ENCODE measurements around the gene INMT. TPM values are rescaled to one million over a fixed set of nuclear protein-coding genes. Genes with fewer than 3 reads are reported as not detected.

The INMT gene
- total and polyA plus RNA-seq, 10 of the 15 experiments (the other 5 are each of a cell fraction or from before 2014, with no cell fraction given): 0.03 to 0.20 (median 0.10) TPM; not detected in 7

DNA sequence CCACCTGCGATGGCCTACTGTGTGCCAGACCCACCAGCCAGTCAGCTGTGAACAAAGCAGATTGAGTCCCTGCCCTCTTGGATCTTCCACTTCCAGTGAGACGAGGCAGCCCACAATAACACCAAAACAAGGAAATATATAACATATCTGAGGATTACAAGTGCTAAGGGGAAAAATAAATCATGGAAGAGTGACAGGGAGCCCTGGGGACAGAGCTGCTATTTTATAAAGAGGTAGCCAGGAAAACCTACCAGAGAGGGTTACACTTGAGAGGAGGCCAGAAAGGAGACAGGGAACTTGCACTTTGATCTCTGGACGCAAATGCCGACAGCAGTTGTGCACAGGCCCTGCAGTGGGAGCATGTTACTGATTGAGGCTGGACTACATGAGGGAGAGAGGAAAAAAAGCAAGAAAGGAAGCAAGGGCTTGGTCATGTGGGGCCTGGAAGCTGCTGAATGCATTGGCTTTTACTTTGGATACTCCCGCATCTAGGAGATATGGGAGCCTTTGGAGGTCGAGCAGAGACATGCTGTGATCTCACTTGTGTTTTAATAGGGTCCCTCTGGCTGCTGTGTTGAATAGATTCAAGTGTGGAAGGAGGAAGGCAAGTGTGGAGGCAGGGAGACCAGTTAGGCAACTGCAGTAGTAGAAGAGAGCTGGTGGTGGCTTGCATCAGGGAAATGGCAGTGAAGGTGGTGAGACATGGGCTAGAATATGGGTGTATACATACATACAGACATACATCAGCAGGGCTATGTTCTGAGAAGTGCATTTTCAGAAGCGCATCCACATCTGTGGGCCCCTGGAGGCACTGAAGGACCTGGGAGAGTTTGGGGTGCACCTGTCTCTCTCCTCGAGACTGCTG lies 45.5 kb downstream of the INMT start:
- 89% methylated on average over 8 of the region's 8 CpGs for WGBS (ENCODE audit: insufficient coverage, insufficient replicate concordance, low lambda C conversion rate, missing lambda C conversion rate)
- RAD21 ChIA-PET (ENCODE audit: unreplicated experiment): interaction anchor here (1.2 to 1.5 kb wide), 3 partner anchors 141 to 325 kb away, joined by 3 to 7 read pairs (median 3); no protein-coding TSS in a partner anchor
- peaks cover 18% of the 10 kb centered on the region for H3K4me1 ChIP-seq (ENCODE audit: control insufficient read depth, insufficient read depth, low read length)

More for the DNA sequence above, 45.5 kb downstream of the INMT start:
- Histone ChIP-seq H3K4me3 (no peak overlapping the region), H3K79me2 (ENCODE audit: control insufficient read depth, insufficient read depth, low read length) (no peaks in the 10 kb centered on the region), H3K4me2 (ENCODE audit: control insufficient read depth, insufficient read depth) (no peak overlapping the region), H2AFZ (ENCODE audit: control insufficient read depth, low read depth, low read length) (no peak overlapping the region), H3K27me3 (replicated peaks in 1 of 2; ENCODE audit: control insufficient read depth in 2 of 2, insufficient read depth in 2 of 2, low read length in 1 of 2) (no peaks in the 10 kb centered on the region), H3K27ac (ENCODE audit: control insufficient read depth, insufficient read depth) (no peak overlapping the region), H3K36me3 (ENCODE audit: control insufficient read depth in 2 of 2, insufficient read depth in 2 of 2, low read length in 1 of 2) (no peaks in the 10 kb centered on the region), H4K20me1 (ENCODE audit: control insufficient read depth, insufficient read depth) (no peaks in the 10 kb centered on the region), H3K9ac (ENCODE audit: control insufficient read depth, insufficient read depth, low read length) (no peak overlapping the region), H3K9me3 (replicated peaks; ENCODE audit: control insufficient read depth, insufficient read depth, low read length) (no peaks in the 10 kb centered on the region)
- no TSS peak for BruUV-seq (replicated peaks)
- ATAC-seq (no peak), FAIRE-seq (no peak), DNase-seq (ENCODE audit: low read depth, low spot score) (no peak)
- ChIA-PET POLR2A (no interaction called here), CTCF (interaction anchor here (0.9 to 2.1 kb wide), 9 partner anchors 14 to 325 kb away, joined by 3 to 7 read pairs (median 4); no protein-coding TSS in a partner anchor), SMC1A (ENCODE audit: uncharacterized antibody, unreplicated experiment) (interaction anchor here (0.6 to 0.9 kb wide), 4 partner anchors 10 to 325 kb away, joined by 3 to 5 read pairs (median 4); no protein-coding TSS in a partner anchor)
- TF ChIP-seq RBBP5 (conservative IDR thresholded peaks at IDR 0.05) (no peak), RAD21 (IDR thresholded peaks at IDR 0.05; ENCODE audit: insufficient read depth, low read depth, low read length) (no peak), FOS (IDR thresholded peaks at IDR 0.05; ENCODE audit: borderline replicate concordance, extremely low read depth, insufficient read length) (no peak), PBX3 (IDR thresholded peaks at IDR 0.05; ENCODE audit: insufficient replicate concordance, low read depth, low read length) (no peak), ZZZ3 (IDR thresholded peaks at IDR 0.05; ENCODE audit: control insufficient read depth, insufficient read length, low read depth) (no peak), RAD51 (IDR thresholded peaks at IDR 0.05) (no peak), MYB (IDR thresholded peaks at IDR 0.05; ENCODE audit: borderline replicate concordance, low read depth, low read length) (no peak), ATF7 (IDR thresholded peaks at IDR 0.05; ENCODE audit: low read depth) (no peak), IRF3 (IDR thresholded peaks at IDR 0.05) (no peak), EP300 (IDR thresholded peaks at IDR 0.05; ENCODE audit: borderline replicate concordance in 1 of 2, control insufficient read depth in 1 of 2, low read depth in 2 of 2, low read length in 2 of 2) (no peak), USF2 (IDR thresholded peaks at IDR 0.05; ENCODE audit: borderline replicate concordance, low read depth, low read length) (no peak), KLF5 (IDR thresholded peaks at IDR 0.05; ENCODE audit: partially characterized antibody) (no peak), YBX1 (IDR thresholded peaks at IDR 0.05) (no peak)
- TF ChIP-seq, protein P1, sequence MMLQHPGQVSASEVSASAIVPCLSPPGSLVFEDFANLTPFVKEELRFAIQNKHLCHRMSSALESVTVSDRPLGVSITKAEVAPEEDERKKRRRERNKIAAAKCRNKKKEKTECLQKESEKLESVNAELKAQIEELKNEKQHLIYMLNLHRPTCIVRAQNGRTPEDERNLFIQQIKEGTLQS (IDR thresholded peaks at IDR 0.05; ENCODE audit: borderline replicate concordance, extremely low read depth, low read depth, low read length): no peak
- TF ChIP-seq, protein P2, sequence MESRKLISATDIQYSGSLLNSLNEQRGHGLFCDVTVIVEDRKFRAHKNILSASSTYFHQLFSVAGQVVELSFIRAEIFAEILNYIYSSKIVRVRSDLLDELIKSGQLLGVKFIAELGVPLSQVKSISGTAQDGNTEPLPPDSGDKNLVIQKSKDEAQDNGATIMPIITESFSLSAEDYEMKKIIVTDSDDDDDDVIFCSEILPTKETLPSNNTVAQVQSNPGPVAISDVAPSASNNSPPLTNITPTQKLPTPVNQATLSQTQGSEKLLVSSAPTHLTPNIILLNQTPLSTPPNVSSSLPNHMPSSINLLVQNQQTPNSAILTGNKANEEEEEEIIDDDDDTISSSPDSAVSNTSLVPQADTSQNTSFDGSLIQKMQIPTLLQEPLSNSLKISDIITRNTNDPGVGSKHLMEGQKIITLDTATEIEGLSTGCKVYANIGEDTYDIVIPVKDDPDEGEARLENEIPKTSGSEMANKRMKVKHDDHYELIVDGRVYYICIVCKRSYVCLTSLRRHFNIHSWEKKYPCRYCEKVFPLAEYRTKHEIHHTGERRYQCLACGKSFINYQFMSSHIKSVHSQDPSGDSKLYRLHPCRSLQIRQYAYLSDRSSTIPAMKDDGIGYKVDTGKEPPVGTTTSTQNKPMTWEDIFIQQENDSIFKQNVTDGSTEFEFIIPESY (IDR thresholded peaks at IDR 0.05): no peak
- in situ Hi-C loops (cut with MboI) (no loop called here), intact Hi-C loops (cut with micrococcal nuclease; ENCODE audit: unreplicated experiment) (no loop called here)
